ENCODE results near the gene ADAMTS2. TPM values are rescaled to one million over a fixed set of nuclear protein-coding genes. Genes with fewer than 3 reads are reported as not detected.

The ADAMTS2 gene
- total and polyA plus RNA-seq, 2 experiments from 2014 or later: 1.6 to 8.1 TPM

- Histone ChIP-seq H3K36me3 (ENCODE audit: insufficient read depth) (no peaks in the 10 kb centered on the region), H4K20me1 (replicated peaks; ENCODE audit: insufficient read depth) (no peaks in the 10 kb centered on the region), H3K4me1 (ENCODE audit: insufficient read depth) (no peaks in the 10 kb centered on the region), H2AFZ (no peak overlapping the region), H3K27me3 (ENCODE audit: insufficient read depth) (no peaks in the 10 kb centered on the region), H3K4me2 (no peak overlapping the region), H3K9me2 (ENCODE audit: insufficient read depth) (no peaks in the 10 kb centered on the region), H3K27ac (ENCODE audit: low read depth) (no peak overlapping the region), H3K79me2 (replicated peaks; ENCODE audit: insufficient read depth) (no peaks in the 10 kb centered on the region), H3K4me3 (no peak overlapping the region), H3F3A (replicated peaks; ENCODE audit: low read depth) (no peaks in the 10 kb centered on the region)
- no peaks in the 10 kb centered on the region for H3K4me1 Mint-ChIP-seq
- H3K4me3 Mint-ChIP-seq: no peak overlapping the region
- ATAC-seq (no peak), DNase-seq (ENCODE audit: low spot score) (no peak)
- TF ChIP-seq, protein P1, sequence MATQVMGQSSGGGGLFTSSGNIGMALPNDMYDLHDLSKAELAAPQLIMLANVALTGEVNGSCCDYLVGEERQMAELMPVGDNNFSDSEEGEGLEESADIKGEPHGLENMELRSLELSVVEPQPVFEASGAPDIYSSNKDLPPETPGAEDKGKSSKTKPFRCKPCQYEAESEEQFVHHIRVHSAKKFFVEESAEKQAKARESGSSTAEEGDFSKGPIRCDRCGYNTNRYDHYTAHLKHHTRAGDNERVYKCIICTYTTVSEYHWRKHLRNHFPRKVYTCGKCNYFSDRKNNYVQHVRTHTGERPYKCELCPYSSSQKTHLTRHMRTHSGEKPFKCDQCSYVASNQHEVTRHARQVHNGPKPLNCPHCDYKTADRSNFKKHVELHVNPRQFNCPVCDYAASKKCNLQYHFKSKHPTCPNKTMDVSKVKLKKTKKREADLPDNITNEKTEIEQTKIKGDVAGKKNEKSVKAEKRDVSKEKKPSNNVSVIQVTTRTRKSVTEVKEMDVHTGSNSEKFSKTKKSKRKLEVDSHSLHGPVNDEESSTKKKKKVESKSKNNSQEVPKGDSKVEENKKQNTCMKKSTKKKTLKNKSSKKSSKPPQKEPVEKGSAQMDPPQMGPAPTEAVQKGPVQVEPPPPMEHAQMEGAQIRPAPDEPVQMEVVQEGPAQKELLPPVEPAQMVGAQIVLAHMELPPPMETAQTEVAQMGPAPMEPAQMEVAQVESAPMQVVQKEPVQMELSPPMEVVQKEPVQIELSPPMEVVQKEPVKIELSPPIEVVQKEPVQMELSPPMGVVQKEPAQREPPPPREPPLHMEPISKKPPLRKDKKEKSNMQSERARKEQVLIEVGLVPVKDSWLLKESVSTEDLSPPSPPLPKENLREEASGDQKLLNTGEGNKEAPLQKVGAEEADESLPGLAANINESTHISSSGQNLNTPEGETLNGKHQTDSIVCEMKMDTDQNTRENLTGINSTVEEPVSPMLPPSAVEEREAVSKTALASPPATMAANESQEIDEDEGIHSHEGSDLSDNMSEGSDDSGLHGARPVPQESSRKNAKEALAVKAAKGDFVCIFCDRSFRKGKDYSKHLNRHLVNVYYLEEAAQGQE (IDR thresholded peaks at IDR 0.05; ENCODE audit: unreplicated experiment): no peak
- TF ChIP-seq EZH2 (IDR thresholded peaks at IDR 0.05; ENCODE audit: low read depth, unreplicated experiment) (no peak), EZH2phosphoT487 (IDR thresholded peaks at IDR 0.05; ENCODE audit: unreplicated experiment) (no peak), CTCF (conservative IDR thresholded peaks at IDR 0.05; ENCODE audit: low read depth in 2 of 2) (no peak), POLR2AphosphoS5 (IDR thresholded peaks at IDR 0.05; ENCODE audit: low read depth) (no peak), JUNB (IDR thresholded peaks at IDR 0.05; ENCODE audit: unreplicated experiment) (no peak), NANOG (IDR thresholded peaks at IDR 0.05; ENCODE audit: borderline replicate concordance) (no peak), ZNF114 (CRISPR knock-in tag; IDR thresholded peaks at IDR 0.05) (no peak), STAT1 (IDR thresholded peaks at IDR 0.05; ENCODE audit: unreplicated experiment) (no peak), ETS1 (IDR thresholded peaks at IDR 0.05) (no peak), ZNF462 (CRISPR knock-in tag; IDR thresholded peaks at IDR 0.05) (no peak), CREB1 (CRISPR knock-in tag; IDR thresholded peaks at IDR 0.05; ENCODE audit: low read depth) (no peak), ZNF331 (CRISPR knock-in tag; IDR thresholded peaks at IDR 0.05; ENCODE audit: low read depth) (no peak)
- H3K9me3 Mint-ChIP-seq: peaks cover 15% of the 10 kb centered on the region
- H3K36me3 Mint-ChIP-seq (ENCODE audit: low read depth): peaks cover 3% of the 10 kb centered on the region; the same call in 1 of the 3 replicates
- peaks cover 7% of the 10 kb centered on the region for H3K27me3 Mint-ChIP-seq (ENCODE audit: insufficient read depth, low read depth, poor library complexity)
- no peak overlapping the region for H3K27ac Mint-ChIP-seq
Measured at GRCh38 chr5:179297026-179297425, 48.2 kb downstream of the ADAMTS2 start.

Data from GM23338 (cell line).